LHCN-M2 (cell line): ENCODE measurements around the gene DRC7. TPM values are rescaled to one million over a fixed set of nuclear protein-coding genes. Genes with fewer than 3 reads are reported as not detected.
"Not testable (repeated sequence)": the region's sequence is repeated elsewhere in the genome, so short reads cannot be mapped to it uniquely, and the experiment has no call there.

Source experiments
- DNase-seq: peaks from one replicate; pipeline ENCODE4 v3.0.0-alpha.2; 2012; ENCODE audit warnings: low read depth
- total RNA-seq: library from RNA; depleted of rRNA; stranded (reverse); fragments of >200 nt; gene quantifications from 2 replicates; pipeline ENCODE4 v1.2.3, GENCODE V29; 2014

The DRC7 gene
- total RNA-seq, 1 experiment from 2014 or later, result not detected

DNA sequence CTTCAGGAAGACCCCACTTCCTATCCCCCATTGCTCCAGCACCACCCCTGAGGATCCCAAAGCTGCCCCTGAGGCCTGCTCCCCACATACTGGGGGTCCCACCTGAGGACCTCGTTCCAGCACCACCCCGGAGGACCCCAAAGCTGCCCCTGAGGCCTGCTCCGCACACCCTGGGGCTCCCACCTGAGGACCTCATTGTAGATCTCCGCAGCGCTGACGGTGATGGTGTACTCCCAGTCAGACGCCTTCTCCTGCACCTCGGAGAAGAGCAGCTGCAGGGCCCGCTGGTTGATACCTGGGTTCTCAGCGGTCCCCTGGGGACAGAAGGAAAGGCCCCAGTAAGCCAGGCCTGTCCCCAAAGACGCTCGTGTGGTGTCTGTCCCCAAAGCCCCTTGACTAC lies 67.4 kb downstream of the DRC7 start:
- DNase-seq, result no peak

DNA sequence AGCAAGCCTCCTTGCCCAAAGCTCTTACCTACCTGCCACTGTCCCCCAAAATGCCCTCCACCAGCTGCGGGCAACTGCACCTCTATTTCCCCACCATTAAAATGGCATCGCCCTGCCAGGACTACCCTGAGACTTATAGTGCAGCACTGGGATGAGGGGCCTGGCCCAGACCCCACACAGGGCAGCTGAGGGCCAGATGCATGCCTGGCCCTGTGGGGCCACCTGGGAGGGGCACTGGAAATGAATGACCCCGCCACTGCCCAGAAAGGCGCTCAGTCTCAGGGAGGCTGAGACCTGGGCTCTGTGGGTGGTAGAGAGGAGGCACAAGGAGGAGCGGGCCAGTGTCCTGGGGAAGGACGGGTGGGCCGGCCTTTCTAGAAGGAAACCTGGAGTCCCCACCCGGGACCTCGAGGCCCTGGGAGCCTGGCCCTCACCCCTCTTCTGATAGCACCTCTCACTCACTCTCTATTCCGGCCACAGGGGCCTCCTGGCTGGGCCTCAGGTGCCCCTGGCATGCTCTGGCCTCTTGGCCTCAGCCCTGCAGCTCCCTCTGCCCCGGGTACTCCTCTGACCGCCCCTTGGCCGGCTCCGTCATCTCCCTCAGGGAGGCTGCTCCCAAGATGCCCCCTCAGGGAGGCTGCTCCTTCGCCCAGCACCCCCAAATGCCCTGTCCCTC lies 67.9 kb downstream of the DRC7 start:
- no peak for DNase-seq

DNA sequence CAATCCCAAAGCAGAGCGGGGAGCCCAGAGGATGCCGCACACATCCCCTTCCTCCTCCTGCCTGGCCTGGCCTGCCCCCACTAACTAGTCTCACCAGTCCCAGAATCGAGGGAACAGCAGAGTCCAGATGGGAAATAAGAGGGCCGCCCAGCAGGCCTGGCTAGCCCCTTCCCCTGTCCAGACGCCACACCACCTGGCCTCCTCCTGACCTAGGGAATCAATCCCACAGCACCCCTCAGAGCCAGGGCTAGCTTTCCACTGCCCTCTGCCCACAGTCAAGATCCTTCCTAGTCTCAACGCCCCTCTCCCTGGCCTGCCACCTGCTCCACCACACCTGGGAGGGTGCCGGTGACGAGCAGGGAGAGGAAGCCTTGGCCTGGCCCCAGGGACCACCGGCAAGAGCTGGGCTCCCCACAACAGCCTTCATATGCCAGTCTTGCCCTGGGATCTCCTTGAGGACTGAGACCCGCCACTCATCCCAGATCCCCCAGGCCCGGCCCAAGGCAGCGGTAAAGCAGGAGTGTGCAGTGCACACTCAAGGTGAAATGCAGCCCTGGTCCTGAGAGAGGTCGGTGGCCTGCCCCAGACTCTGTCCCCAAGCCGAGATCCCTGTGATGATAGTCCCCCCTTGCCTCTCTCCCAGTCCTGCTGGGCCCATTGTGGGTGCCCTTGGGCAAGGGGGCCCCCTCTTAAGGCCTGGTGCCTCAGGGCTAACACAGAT lies 68.8 kb downstream of the DRC7 start:
- DNase-seq, result no peak

DNA sequence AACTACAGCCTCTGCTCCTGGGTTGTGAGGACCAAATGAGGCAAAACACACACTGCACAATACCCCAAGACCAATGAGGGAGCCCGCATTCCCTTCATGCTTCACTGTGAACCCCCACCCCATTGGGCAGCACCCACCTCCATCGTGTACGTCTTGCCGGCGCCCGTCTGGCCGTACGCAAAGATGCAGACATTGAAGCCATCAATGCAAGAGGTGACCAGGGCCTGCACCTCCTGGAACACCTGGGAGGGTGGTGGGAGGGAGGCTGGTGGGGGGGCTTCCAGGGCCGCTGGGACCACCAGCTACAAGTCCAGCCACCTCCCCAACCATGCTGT lies 69.4 kb downstream of the DRC7 start:
- no peak for DNase-seq

DNA sequence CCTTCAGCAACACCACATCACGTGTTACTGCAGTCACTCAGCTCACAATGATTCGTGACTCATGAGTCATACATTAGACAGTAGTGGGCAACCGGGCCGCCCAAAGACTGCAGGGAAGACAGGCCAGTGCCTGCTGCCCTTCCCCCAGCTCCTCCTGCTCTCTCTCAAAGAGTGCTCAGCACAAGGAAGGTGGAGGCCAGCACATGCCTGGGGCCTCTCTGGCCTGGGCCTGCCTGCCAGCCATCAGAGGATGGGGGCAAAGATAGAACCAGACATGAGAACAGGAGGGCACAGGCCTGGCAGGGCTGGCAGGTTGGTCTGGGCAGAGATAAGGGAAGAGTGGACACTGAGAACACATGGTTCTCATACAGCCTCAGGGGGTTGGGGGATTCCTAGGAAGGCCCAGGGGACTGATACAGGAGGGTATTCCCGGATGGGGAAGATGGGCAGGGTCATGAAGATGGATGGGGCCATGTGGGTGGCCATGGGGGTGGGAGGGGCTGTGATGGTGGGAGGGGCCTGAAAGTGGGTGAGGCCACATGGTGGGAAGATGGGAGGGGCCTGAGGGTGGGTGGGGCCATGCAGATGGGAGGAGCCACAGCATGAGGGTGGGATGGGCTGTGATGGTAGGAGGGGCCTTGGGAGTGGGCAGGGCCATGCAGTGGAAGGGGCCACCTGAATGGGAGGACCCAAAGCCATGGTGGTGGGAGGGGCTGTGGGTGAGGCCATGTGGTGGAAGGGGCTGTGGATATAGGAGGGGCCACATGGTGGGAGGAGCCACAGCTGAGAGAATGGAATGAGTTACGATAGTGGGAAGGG lies 69.9 kb downstream of the DRC7 start:
- DNase-seq, result peak; percentile 91

DNA sequence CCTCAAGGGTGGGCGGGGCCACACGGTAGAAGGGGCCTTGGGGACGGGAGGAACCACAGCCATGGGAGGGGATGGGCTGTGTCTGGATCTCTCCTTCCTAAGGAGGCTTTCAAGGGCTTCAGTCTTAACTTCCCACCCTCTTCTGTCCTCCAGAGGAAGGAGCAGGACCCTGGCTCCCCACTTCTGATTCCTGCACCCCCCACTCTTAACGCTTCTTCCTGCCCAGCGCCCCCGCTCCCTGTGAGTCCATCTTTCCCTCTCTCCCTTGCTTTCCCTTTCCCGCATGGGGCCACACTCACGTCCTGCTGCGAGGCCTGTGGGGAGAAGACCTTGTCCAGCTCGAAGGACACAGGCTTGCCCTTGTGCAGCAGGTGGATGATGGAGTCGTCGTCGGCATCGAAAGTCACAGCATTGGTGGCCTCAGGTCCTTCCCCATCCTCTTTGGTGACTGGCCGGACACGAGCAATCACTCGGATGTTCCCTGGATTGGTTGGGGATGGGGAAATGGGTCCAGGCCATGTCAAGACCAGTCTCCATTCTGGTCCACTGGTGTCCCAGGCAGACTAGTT lies 70.6 kb downstream of the DRC7 start:
- DNase-seq, result no peak

DNA sequence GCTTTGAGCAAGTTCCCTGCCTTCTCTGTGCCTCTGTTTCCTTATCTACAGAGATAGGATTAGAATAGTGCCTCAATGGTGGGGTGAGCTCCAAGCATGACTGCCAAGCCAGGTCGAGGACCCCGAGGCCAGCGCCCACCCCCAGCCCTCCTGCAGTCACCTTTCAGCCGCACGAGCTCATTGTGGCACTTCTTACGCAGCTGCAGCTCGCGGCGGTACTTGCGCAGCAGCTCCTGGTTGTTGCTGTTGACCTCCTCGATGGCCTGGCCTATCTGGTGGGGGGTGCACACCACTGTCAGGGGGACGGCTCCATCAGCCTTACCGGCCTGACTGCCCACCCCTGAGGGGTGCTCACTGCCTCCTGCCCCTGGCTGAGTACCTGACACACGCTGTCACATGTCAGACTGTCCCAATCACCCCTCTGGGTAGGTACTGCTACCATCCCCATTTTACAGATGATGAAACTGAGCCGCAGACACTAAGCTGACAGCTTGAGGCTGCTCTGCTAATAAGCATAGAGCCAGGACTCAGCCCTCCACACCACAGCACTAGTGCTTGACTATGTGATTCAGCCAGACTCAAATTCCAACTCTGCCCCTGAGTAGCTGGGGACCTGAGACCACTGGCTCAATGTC lies 72.2 kb downstream of the DRC7 start:
- DNase-seq, result no peak

DNA sequence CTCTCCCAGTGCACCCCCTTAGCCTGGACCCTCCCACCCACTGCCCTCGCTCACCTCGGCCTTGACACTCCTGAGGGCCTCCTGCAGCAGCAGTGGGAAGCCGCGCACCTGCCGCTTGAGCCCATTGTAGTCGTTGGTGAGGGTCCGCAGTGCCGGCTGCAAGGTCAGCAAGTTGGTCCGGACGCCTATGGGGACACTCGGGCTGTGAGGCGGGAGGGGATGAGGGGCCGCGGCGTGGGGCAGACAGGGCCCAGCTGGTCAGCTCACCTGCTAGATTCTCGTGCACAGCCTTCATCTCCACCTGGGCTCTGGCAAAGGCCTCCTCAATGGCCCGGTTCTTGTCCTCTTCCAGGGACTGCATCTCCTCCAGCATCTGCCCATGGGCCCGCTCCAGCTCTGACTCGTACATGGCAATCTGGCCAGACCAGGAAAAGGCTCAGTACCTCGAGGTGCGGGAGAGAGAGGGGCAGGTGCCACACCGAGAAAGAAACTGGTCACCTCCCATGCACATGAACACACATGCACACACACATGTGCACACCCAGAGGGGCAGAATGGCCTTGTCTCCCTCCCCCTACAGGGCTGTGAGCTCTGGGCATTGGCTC lies 75.0 kb downstream of the DRC7 start:
- DNase-seq, result no peak

DNA sequence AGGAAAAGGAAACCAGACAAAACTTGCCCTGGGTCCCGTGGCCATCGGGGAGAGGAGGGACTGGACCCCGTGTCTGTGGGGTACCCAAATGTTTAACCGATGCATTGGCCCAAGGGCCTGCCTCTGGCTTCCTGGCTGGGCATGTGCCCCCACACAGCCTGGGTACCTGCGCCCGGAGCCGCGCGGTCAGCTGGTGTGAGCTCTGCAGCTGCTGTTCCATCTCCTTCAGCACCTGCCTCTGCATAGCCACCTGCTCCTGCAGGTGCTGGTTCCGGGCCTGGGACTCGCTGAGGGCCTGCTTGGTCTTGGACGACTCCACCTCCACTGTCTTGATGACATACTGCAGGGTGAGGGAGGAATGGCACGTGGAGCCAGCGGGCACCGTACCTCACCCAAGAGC lies 75.8 kb downstream of the DRC7 start:
- DNase-seq, result no peak

DNA sequence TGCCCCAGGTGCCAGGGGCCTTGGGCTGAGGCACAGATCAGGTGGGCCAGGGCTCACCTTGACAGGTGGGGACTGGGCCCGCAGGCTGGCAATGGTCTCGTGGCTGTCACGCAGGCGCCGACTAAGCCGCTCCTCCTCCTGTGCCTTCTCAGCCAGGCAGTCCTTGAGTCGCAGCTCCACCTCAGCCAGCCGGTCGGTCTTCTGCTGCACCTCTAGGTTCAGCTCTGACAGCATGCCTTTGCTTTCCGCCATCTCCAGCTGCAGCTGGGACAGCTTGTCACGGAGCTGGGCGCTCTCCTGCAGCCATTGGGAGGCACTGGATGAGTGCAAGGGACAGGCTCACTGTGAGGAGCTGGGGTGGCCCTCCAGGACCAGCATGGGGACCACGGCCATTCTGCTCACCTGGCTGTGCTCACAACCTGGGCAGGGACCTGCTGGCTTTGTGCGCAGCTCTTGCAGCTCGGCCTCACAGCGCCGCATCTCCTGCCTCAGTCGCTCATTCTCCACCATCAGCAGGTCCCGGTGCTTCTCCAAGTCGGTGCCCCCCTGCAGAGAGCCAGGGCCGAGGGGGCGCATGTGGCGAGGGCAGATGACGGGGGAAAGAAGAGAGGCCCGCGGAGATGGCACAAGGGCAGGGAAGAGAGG lies 76.7 kb downstream of the DRC7 start:
- DNase-seq, result no peak

DNA sequence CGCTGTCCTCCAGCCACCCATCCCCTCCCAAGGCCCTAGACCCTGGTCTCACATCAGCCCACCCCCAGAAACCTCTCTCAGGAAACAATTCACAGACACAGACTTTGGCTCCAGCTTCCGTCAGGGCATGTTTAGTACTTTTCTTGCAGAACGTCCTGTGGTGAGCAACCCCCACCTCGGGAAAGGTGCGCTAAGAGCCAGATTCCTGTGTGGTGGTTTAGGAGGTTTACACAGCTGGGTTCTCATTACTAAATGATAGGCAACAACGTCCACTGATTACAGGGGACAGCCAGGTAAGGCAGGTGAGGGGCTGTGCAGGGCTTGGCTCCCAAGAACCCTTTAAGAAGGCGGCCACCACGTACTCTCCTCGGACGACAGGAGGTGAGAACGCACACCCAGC lies 78.4 kb downstream of the DRC7 start:
- no peak for DNase-seq

DNA sequence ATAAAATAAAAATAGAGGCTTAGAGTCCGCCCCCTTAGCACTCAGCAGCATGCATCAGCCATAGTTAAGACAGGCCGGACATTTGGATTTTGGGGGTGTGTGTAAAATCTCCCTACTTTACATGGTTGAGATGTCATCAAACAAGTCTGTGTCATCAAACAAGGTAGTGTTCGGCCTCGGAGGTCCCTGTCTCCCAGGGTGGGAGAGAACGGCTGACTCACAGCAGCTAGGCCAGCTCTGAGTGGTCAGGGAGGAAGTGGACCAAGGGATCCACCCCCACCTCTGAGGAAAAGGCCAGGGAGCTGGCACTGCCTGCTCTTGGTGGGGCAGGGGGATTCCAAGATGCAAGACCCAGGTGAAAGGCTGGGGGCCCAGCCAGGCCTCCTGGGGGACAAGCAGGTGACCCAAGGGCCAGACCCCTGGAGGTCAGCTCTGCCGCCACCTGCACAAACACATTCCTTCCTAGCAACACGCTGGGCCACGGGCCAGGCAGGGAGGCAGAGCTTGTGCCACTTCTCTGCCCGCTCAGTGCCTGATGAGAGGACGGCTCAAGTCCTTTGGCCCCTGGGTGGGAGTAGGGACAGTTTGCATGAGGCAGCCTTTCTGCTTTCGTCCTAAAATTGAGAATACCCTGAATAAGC lies 79.2 kb downstream of the DRC7 start:
- no peak for DNase-seq

DNA sequence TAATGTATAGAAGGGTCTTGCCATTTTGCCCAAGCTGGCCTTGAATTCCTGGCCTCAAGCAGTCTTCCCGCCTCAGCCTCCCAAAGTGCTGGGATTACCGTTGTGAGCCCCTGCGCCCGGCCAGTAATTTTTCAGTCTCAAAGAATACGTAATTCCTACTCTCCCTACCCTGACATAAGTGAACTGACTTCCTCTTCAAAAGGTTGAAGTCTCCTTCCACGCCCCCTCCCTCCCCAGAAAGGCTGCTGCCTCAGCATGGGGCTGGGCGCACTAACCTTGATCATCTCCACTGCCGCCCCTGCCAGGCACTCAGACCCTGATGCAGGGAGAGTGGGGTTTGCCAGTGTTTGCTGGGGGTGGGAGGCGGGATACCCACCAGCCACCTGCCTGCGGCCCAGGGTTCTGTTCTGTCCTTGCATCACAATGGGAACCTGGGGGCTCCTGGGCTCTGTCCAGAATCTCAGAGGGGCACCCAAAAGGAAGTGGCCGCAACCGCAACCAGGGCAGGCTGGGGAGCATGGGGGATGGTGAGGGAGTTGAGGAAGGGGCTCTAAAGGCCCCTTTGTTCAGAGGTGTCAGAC lies 80.2 kb downstream of the DRC7 start:
- DNase-seq, result no peak

DNA sequence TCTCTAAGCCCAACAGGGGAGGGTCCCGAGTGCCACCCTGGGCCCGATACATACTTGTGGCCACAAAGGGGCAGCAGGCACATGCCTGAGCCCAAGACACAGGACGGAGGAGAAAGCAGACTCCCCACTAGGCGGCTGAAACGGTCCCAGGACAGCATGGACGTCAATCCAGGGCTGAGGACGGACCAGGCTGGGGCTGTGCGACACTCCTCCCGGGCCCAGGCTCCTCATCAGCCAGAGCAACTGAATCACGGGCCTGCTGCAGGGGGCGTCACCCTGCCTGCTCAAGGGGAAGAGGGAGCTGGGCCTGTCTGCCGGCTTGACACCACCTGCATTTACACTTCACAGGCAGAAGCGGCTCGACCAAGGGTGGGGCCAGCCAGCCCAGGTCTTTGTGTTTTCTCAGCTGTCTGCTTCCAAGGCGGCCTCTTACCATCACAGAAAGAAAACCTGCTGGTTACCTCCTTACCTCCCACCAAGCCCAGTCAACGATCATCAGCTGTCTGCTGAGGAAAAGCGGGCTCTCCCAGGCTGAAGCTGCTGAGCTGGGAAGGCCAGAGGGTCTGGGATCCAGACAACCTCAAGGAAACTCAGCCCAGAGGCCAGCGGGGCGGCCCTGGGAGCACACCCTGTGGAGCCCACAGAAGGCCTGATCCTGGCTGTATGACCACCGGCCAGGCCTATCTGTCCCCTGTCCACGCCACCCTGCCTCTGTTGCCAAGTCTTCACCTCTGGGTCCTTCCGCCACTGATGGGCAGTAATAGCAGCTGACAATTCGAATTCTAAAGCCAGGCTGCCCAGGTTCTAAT lies 81.3 kb downstream of the DRC7 start:
- peak; percentile 16 for DNase-seq

DNA sequence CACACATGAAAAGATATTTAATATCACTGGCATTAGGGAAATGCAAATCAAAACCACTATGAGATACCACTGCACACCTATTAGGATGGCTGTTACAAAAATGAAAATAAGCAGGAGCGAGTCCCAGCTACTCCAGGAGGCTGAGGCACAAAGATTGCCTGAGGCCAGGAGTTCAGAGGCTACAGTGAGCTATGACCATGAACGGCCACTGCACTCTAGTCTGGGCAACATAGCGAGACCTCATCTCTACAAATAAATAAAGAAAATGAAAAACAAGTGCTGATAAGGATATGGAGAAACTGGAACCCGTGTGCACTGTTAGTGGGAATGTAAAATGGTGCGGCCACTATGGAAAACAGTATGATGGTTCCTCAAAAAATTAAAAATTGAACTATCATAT lies 84.1 kb downstream of the DRC7 start:
- DNase-seq, result no peak

DNA sequence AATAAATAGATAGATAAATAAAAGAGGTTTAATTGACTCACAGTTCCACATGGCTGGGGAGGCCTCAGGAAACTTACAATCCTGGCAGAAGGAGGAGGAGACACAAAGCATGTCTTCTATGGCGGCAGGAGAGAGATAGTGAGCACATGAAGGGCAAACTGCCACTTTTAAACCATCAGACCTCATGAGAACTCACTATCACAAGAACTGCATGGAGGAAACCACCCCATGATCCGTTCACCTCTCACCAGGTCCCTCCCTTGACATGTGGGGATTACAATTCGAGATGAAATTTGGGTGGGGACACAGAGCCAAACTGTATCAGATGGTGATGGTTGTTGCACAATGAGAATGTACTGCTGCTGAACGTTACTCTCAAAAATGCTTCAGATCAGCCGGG lies 85.2 kb downstream of the DRC7 start:
- not testable (repeated sequence) for DNase-seq

DNA sequence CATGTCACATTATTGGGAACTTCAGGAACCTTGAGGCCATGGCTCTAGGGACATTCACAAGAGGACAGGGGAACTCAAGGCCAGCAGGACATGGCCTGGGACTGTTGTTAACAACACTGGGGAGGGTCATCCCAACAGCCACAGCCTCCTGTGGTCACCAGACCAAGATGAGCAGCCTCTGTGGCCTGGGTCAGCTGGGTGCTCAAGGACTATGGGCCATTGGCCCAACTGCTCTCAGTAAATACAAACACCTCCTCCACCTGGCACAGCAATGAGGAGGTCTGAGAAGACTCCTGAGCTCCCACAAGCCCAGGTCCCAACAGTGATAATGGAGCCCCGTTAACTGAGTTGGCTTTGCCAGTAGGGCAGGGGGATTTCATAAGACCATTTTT lies 86.7 kb downstream of the DRC7 start:
- no peak for DNase-seq
